Midbrain (tissue), 1 donor: ENCODE results near the gene EXOC2.
"Not testable (repeated sequence)": the region's sequence is repeated elsewhere in the genome, so short reads cannot be mapped to it uniquely, and the experiment has no call there.

Experiments used
- DNase-seq: peaks from one replicate; lab custom pipeline; 2025; lab: John Stamatoyannopoulos, UW

The EXOC2 gene

GRCh38 chr6:628766-629165, 64.2 kb downstream of the EXOC2 start:
- no peak for DNase-seq

DNA sequence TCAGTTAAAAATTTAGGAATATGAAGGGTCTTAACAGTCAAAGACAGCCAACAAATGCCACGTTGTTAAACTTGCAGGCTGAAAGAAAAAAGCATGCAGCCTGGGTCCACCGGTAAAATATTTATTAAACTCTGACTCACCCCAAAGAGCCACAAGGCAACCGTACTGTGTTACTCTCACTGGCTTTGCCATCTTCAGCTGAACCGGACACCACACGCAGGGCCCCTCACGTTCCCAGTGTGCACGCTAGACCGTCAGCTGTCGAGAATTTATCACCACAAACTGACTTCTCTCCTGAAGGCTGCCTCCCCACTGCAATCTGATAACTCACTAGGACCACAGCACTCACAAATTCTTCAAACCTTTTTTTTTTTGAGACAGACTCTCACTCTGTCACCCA, 66.7 kb downstream of the EXOC2 start:
- no peak for DNase-seq

DNA sequence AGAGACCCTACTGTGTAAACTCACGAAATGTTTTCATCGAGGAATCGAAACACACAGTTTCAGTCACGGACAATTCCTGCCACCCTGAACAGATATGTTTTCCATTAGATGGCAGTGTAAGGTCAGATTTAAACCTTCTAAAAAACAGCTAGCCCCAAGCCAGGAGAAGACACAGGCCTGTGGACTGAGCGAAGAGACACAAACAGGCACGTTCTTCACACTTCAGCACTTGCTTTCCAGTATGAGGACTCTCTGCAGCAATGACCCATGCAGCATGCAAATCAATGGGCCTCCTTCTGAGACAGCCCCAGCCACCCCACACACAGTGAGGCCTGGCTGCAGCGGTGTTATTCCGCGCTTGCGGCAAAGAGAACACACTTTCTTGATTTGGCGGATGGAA, 68.0 kb downstream of the EXOC2 start:
- DNase-seq = peak; percentile 17

DNA sequence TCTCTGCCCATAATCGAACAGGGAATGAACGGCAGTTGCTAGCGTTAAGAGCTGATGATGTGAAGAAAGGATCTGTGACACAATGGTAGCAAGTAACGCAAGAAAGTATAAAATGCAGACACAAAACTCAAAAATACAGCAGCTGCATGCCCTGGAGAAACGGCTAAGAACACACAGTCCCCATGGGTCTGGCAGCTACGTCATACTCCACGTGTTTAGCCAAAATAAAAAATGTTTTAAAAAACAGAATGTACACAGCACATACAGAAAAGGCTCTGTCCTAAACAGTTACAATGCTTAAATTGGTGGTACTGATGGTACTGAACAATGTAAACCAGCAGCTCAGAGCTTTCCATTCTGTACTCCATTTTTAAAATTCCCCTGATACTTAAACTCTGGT, 70.5 kb downstream of the EXOC2 start:
- no peak for DNase-seq

DNA sequence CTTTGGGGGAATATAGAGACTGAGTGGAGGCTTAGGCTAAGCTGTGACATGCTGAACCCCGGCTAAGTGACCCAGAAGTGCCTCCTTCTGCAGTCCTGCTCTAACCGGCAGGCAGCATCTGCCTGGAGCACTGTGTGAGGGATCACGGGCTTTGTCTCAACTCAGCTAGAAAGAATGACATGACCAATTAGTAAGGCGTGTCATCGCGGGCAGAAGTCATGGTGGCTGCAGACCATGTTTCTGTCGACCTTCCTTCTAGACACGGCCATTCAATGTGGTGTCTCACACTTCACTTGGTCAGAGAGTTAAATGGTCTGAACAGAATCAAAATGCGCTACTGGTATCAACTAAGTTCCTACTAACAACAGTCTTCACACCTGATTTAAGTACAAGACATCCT, 71.0 kb downstream of the EXOC2 start:
- DNase-seq = no peak

- DNase-seq = no peak
Measured at GRCh38 chr6:620950-621349, 72.0 kb downstream of the EXOC2 start.

DNA sequence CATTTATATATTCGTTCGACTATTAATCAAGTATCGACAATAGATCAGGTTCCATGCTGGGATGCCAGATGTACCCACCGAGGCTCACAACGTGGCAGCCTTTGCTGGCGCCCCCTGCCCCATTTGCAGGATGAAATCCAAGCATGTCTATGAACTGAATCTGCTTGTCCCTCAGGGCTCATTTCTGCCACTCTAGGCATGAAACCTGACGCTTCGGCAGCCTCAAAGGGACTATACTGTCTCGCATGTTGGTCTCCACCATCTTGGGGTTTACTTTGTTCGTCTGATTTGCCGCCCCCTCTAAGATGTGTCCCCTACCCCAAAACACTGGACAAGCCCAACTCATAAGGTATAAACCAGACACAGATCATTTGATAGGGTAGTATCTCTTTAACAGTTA, 72.8 kb downstream of the EXOC2 start:
- DNase-seq = no peak

DNA sequence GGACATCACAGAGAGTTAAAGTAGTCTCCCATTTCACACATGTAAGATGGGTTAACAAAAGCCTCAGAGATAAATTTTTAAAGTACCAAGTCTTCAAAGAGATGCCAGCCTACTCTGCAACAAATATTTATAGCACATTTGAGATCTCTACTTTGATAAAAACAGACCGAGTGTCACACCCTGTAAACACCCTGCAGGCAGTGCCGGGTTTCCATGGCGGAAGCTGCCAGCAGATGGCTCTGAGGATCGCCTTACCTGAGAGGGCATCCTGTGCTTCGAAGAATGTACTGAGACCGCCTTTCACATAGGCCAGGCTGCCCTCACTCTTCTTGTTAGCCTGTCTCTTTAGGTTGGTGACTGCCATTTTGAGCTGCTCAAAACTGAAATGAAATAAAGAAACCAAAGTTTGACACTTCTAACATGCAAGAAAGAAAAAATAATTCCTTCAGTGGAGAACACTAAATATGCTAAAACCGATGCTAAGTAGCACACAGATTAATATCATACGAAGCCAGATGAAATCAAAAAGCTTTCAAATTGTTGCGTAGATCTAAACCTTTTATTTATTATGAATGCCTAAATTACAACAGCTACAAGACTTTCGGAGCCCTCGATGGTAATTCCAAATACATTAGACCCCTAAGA, 75.4 kb downstream of the EXOC2 start:
- DNase-seq = no peak

- no peak for DNase-seq
Measured at GRCh38 chr6:613981-614380, 79.0 kb downstream of the EXOC2 start.

- no peak for DNase-seq
Measured at GRCh38 chr6:611928-612327, 81.0 kb downstream of the EXOC2 start.

DNA sequence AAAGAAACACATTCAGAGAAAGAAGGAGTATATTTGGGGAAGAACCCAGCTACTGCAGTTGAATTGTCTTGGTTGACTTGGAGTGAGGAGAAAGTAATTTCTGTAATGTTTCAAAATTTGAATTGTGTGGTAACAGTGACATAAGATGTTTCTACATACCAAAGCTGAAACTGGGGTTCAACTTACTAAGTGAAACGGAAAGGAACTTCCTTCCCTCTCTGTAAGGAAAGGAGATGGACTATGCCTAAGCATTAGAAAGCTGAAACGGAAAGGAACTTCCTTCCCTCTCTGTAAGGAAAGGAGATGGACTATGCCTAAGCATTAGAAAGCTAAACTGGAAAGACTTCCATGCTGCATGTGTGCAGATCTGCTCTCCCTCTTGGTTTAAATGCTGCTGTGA, 82.1 kb downstream of the EXOC2 start:
- DNase-seq = no peak

DNA sequence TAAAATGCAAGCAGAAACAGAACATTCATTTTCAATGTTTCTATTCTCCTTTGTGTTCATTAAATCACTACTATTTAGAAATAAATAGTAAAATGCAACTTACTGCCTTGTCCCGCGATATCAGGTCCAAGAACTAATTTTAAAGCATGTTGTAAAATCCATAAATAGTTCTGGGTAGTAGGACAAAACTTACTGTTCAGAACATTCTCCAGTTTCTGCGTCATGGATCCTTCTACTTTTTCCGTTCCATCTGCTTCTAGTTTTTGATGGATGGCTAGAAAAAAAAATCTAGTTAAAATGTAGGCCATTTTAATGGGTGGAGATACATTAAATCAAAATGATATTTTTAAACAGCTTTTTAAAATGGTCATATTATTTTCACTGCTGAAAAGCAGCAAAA, 83.0 kb downstream of the EXOC2 start:
- no peak for DNase-seq

GRCh38 chr6:606829-607379, 86.0 kb downstream of the EXOC2 start:
- DNase-seq = no peak

DNA sequence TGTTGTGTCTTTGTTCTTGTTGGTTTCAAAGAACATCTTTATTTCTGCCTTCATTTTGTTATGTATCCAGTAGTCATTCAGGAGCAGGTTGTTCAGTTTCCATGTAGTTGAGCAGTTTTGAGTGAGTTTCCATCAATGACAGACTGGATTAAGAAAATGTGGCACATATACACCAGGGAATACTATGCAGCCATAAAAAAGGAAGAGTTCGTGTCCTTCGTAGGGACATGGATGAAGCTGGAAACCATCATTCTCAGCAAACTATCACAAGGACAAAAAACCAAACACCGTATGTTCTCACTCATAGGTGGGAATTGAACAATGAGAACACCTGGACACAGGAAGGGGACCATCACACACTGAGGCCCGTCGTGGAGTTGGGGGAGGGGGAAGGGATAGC, 87.0 kb downstream of the EXOC2 start:
- DNase-seq = not testable (repeated sequence)

DNA sequence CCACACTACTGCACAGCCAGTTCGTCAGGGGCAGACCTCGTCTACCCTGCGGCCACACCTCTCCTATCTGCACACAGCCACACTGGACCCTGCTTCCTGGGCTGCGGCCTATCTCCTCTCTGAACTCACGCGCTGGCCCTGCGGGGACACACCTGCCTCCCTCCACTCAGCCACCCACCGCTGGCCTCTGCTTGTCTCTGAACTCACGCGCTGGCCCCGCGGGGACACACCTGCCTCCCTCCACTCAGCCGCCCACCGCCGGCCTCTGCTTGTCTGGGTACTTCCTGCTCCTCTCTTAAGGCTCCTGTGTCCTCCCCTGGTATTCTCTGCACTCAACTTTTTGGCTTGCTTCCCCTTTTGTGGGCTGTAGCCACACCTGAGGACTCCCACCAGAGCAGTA, 88.4 kb downstream of the EXOC2 start:
- DNase-seq = no peak

DNA sequence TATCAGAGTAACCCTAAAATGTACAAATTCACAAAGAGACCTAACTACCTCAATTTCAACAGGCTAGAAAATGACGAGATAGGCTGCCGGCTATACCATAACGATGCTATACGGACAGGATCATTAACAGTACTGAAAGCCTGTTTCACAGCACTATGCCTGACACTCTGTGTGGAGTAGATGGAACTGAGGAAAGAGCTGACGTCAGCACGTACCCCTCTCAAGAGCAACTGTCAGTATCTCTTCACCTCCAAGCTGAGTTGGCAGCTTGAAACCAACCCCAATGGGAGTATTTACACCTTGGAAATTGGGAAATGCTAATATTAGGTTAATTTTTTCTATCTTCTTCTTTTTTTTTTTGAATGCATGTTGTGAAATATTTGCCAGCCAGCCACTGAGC, 89.7 kb downstream of the EXOC2 start:
- no peak for DNase-seq

- DNase-seq = no peak
Measured at GRCh38 chr6:599576-600448, 93.1 kb downstream of the EXOC2 start.

DNA sequence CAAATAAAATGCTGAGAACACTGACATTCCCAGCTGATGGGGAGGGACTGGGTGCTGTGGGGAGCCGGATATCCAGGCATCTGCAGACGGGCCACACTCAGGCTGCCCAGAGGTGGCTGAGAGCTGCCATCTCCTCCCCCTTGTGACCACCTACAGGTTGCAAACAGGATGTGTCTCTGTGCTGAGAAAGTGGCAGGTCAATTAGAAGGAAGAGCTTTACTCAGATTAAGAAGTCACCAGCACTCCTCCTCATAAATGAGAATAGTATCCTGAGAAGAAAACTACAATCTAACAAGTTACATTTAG, 99.1 kb downstream of the EXOC2 start:
- no peak for DNase-seq

DNA sequence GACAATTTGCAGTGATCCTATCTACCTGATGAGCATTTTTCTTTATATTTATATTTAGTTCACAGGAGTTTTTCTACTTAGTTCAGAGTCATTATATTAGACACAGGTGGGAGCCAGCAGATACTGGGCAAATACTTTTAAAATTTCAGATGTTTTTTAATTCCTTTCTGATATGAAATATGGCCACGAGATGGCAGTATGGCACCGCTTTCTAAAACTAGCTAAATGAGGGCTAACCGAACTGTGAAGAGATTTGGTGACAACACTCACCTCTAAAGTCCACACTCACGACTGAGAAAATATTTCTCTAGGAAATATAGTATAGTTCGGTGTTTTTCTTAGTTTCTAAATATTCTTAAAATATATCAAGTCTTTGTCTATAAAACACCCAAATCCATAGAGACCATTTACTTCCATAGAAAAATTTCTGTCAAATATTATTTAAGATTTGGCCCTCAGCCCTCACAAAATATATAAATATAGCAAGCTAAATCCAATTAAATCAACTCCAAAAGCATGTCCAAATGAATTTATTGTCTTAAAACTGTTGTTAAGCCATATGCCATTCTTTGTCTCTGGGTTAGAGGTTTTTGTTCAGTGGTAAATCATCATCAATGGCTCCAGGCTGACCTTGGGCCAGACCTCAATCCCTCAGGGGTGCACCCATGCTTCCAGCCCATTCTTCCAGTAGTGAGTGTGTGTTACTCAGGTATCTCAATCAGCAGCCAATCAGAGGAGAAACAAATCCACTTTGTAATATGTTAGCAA, 99.6 kb downstream of the EXOC2 start:
- DNase-seq = peak; percentile 76

DNA sequence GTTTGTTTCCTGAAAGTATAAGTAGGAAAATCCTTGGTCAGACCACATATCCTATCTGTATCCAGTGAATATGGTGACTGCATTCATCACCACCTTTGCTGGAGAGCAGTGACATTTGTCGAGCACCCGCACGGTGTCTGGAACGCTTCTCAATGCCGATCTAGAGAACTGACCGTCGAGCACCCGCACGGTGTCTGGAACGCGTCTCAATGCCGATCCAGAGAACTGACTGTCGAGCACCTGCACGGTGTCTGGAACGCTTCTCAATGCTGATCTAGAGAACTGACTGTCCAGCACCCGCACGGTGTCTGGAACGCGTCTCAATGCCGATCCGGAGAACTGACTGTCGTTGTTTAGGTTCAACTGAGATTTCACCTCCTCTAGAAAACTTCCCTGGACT, 103.8 kb downstream of the EXOC2 start:
- no peak for DNase-seq

- no peak for DNase-seq
Measured at GRCh38 chr6:586553-586952, 106.4 kb downstream of the EXOC2 start.

DNA sequence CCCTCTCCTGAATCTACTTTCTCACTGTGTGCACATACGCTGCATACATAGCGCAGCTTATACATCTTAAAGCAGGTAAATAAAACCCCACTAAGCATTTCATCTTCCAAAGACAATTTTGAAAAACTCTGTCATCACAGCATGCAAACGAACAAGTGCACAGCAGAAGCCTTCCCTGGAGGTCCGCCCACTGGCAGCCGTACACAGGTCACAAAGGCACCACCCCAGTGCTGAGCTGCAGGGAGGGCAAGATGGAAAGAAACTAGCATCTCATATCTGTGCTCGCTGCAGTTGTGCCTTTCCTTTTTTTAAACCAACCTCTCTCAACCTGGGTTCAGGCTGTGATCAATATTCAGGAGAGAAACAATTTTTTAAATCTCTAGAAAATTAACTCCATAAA, 109.3 kb downstream of the EXOC2 start:
- no peak for DNase-seq

DNA sequence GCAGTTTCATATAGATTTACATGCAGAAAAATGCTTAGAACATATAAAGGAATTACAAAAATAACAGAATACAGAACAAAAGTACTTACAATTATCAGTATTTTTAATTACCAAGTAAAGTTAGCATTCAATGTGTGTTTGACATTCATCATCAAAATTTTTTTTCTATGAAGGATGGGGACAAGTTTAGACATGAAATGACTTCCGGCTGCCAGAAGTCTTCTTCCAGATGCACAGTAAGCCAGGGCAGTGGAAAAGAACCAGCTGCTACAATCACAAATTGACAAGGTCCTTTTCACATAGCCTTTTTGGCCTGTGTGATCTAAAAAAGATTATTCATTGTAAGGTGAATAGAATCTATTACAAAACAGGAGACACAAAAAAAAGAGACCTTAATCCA, 109.8 kb downstream of the EXOC2 start:
- DNase-seq = no peak
